ENCODE measurements around the gene LRRC55.

LRRC55 gene, protein sequence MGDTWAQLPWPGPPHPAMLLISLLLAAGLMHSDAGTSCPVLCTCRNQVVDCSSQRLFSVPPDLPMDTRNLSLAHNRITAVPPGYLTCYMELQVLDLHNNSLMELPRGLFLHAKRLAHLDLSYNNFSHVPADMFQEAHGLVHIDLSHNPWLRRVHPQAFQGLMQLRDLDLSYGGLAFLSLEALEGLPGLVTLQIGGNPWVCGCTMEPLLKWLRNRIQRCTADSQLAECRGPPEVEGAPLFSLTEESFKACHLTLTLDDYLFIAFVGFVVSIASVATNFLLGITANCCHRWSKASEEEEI

DNA sequence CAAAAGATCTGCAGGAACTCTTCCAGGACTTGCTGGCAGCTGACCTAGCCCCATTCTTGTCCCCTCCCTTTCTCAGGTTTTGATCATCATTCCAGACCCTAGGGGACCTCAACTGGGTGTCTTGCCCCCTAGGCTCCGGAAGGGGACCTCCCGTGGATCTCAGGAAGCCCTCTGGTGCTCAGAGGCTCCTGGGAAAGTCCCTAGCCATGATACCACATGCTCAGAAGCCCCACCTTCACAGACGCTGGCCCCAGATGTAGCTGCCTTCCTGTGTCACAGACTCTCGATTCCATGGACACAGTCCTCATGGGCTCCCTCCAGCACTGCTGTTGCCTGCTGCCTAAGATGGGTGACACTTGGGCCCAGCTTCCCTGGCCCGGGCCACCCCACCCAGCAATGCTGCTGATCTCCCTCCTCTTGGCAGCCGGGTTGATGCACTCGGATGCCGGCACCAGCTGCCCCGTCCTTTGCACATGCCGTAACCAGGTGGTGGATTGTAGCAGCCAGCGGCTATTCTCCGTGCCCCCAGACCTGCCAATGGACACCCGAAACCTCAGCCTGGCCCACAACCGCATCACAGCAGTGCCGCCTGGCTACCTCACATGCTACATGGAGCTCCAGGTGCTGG, at the start of gene LRRC55:
Gene LRRC55, plus strand, starts transcription at position 276 of the 628 bp plus-strand sequence. Its CDS starts 70 bp downstream, at position 346.
- no peak for DNase-seq

DNA sequence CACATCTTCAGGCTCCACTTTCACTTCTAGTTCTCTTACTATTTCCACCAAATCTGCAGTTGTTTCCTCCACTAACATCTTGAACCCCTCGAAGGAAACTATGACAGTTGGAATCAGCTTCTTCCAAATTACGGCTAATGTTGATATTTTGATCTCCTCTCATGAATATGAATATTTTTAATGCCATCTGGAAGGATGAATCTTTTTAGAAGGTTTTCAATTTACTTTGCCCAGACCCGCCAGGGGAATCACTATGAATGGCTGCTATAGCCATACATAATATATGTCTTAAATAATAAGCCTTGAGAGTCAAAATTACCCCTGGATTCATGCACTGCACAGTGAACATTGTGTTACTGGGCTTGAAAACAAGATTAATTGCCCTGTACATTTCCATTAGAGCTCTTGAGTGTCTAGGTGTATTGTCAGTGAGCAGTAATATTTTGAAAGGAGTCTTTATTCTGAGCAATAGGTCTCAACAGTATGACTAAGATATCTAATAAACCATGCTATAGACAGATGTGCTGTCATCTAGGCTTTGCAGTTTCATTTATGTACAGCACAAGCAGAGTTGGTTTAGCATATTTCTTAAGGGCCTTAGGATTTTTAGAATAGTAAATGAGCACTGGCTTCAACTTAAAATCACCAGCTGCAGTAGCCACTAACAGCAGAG, 48.3 kb upstream of the LRRC55 start:
- DNase-seq, result no peak

DNA sequence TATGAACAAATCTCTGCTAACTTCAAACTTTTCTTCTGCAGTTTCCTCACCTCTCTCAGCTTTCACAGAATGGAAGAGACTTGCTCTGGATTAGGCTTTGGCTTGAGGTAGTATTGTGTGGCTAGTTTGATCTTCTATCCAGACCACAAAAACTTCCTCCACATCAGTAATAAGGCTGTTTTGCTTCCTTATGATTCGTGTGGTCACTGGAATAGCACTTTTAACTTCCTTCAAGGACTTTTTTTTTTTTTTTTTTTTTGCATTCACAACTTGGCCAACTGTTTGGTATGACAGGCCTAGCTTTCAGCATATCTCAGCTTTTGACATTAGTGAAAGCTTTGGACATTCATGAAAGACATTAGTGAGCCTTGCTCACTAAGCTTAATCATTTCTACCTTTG, 47.5 kb upstream of the LRRC55 start:
- peak; percentile 7 for DNase-seq

DNA sequence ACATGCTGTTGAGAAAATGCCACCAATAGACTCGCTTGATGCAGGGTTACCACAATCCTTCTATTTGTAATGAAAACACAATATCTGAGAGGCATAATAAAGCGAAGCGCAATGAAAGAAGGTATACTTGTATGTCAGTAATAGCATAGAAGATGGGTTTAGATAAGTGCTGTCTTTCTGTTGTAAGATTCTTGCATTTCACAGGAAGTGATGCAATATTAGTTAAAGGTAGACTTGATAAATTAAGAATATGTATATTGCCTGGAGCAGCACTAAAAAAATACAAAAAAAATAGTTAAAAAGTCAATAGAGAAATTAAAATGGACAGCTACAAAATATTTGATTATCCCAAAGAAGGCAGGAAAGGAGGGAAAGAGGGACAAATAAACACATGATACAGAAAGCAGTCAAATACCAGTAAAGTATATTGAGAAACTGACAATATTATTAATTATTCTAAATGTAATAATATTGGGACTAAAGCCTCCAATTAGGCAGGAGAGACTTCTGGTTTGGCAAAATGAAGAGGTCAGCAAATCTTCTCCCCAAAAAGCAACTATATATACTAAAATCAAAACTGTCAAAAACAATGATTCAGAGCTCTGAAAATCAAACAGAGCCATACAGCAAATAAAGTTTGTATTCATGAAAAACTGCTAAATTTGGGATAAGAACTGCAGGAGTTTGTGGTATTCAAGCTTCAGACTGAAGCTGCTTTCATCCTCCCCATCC, 46.6 kb upstream of the LRRC55 start:
- no peak for DNase-seq

DNA sequence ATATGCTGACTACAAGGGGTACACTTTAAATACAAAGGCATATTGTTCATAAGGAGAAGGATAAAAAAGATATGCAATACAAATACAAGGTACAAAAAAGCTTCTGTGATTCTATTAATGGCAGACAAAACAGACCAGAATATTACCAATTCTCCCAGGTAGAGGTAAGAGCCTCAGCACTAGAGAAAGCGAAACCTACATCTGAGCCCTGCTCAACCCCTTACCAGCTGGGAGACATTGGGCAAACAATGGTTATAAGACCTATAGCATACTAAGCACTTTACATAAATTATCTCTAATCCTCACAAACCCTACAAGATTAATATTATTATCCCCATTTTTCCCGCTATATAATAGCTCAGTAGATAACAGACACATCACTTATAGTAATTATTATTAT, 41.2 kb upstream of the LRRC55 start:
- DNase-seq, result no peak

DNA sequence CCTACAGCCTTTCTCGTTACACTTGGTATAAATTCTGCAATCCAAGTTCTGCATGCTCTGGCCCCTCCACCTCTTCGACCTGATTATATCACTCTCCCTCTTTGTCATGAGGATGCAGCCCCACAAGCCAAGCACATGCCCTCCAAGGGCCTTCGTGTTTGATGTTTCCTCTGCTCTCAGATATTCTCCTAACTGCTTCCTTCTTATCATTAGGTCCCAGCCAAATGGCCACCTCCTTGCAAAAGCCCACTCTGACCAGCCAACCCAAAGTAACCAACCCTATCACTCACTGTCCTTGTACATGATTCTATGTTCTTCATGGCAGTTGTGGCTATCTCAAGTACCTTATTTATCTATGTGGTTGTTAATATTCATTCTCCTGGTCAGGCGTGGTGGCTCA, 38.3 kb upstream of the LRRC55 start:
- DNase-seq, result no peak

DNA sequence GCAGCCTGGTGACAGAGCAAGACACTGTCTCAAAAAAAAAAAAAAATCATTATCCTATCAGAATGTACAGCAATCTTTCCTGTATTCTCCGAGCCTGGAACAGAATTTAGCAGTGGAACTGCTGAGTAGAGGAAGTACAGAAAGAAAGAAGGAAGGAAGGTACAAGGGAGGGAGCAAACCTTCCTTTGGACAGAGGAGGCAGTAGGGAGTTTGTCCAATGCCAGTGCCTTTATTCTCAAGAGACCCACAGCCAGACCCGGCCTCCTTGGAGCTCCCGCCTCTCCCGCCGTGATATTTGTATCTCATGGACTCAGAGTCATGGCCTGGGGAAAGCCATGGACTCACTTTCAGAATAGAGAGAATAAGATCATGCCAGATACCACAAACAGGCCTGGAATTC, 37.7 kb upstream of the LRRC55 start:
- DNase-seq, result no peak

DNA sequence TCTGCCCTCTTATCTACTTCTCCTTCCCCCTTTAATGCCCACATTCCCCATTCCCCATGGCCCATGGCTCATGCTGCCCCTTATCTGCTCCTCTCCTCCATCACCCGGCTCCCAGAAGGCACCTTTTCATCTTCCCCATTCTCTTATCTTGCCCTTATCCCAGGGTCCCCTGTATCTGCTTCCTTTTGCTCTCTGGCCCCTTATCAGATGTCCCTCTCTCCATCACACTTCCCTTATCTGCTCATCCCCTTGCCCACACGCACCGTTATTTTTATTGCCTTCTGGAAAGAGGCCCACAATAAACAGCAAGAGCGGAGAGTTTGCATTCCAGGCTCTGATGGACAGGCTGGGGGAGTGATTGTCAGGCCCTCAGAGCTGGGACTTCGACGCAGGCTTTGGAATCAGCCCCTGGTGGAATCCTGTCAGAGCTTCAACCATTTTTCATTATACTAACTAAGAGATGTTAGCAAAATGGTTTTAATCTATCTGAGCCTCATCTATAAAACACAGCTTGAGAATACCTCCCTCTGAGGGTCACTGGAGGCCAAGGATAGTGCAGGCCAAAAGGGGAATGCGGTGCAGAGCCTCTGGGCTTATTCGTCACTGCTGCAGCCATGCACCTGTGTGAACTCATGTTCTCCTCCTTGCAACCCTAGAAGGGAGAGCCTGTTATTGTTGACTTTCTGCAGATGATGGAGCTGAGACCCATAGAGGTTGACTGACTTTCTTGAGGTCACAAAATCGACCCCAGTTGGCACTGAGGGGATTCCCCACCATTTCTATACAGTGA, 37.0 kb upstream of the LRRC55 start:
- no peak for DNase-seq

DNA sequence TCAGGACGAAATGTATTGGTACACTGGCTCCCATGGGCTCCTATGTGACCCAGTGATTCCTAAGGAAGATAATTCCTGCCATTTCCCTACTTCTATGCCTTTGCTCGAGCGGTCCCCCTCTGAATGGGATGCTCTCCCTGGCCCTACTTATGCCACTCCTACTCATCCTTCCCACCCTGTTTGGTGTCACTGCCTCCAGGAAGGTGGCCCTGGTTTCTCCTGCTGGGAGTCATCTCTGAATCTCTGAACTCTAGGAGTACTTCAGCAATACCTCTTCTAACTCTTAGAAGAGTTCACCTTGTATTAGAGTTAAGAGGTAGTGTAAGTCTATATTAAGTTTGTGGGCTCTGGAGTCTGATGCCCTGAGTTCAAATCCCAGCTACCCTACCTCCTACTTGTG, 35.5 kb upstream of the LRRC55 start:
- no peak for DNase-seq

DNA sequence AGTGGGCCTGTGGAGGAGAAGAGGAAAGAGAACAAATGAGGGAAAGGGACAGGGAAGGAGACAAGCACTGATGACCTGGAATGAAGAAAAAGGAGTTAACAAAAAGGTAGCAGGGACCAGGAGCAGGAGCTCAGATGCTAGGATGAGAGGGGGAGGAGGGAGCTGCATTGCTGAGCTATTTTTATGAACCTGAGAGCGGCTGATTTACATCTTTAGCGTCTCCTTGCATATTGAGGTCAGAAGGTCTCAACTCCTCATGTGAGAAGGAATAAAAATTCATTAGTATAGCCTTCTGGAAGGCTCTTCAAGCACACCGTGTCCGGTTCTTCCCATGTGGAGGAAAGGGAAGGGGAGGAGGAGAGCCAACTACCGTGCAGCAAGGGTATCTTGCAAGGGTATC, 33.1 kb upstream of the LRRC55 start:
- no peak for DNase-seq

DNA sequence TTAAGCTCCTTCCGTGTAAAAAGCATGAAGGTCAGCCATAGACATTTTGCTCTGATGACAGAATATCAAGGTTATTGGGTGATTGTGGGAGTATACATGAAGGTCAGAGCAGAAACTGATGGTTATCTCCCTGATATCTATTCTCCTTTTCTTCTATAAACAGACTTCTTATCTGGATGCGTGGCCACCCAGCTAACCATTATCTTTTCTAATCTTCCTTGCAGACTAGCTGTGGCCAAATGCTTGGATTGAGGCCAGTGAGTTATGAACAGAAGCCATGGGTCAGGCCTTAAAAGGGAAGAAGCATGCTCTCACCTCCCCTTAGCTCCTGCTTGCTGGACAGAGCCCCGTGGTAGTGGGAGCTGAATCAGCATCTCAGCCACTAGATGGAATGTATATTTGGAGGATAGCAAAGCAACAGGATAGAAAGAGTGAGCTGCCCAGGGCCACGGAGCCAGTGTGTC, 31.3 kb upstream of the LRRC55 start:
- peak; percentile 48 for DNase-seq

DNA sequence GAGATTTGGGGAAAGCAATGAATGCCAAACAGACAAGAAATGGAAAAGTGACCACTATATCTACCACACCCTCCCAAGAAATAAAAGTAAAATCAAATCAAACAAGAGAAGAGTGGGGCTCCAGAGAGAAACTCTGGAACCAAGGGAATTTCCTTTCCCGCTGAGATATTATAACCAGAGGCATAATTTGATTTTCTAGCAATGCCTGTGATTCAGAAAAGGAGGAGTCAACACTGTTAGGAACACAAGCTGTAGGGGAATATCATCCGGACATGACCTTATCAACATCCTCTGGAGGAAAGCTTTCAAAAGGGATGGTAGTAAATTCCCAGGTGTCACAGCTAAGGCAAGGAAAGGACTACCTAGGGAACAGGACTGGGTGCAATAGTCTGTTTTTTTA, 29.6 kb upstream of the LRRC55 start:
- no peak for DNase-seq

DNA sequence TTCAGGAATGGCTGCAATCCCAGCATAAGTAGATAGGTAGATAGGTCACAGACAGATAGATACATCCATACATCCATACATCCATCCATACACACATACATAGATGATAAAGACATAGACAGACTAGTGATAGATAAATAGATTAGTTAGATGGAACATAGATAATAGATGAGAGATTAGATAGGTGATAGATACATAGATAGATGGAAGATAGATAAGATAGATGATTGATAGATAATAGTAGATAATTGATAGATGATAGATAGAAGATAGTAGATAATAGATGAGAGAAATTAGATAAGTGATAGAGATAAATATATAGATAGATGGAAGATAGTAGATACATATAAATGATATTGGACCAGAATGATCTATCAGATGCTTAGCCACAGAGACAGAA, 28.3 kb upstream of the LRRC55 start:
- no peak for DNase-seq

DNA sequence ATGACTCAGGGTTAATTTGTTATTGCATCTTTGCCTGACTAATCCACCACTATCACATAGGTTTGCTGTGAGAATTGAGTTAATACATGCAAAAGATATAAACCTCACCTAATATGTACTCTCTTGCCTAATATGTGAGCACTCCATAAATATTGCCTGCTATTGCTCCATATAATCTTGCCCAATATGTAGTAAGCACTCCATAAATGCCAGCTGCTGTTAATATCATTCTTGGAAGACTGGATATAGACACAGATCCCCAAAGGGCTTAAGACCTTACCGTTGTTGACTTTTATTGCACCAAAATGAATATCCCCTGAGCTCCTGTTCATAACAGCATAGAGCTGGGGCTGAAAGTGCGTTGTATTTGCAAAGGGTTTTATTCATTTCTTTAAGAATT, 27.0 kb upstream of the LRRC55 start:
- no peak for DNase-seq

DNA sequence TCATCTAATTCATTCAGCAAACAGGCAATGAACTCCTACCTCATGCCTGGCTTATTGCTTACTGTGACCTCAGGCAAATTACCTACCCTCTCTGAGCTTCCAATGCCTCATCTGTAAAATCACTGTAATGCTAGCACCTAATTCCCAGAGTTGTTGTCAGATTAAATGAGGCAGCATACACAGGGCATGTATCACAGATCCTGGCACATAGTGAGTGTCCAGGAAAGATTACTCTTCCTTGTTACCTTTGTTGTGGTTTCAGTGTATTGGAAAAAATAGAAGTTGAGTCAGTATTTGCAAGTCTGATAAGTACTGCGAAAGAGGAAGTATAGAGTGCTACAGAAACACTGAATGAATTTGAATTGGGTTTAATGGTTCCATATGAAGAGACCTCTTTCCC, 26.4 kb upstream of the LRRC55 start:
- no peak for DNase-seq

DNA sequence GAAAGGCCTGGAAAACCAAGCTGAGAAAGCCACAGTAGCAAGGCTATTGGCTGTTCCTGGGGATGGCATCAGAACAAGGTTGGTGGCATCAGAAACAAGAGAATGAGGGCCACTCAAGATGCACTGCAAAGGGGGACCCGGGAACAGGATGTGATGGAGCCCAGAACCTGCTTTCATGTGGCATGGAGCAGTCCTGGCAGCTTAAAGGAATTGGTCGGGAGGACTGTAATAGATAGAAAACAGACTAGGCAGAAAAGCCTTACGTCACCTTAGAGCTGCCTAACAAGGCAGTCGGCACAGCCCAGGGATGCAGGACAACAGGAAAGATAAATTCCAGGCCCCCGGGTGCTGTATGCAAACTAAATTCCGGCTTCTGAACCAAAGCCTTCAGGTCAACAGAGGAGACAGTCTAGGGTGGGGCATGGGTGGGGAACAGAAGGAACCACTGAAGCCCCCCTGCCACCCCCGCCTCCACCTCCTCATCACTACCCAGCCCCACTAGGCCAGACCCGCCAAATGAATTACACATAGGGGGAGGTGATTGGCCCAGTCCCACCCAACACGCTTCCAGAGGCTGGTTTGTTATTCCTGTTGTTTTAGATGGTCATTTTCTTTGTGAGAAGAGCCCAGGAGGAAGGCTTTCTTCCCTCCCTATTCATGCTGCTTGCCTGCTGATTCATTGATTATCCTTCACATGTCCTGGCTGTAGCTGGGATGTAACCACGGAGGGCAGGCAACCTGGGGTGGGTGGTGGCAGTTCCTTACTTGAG, 25.7 kb upstream of the LRRC55 start:
- no peak for DNase-seq

DNA sequence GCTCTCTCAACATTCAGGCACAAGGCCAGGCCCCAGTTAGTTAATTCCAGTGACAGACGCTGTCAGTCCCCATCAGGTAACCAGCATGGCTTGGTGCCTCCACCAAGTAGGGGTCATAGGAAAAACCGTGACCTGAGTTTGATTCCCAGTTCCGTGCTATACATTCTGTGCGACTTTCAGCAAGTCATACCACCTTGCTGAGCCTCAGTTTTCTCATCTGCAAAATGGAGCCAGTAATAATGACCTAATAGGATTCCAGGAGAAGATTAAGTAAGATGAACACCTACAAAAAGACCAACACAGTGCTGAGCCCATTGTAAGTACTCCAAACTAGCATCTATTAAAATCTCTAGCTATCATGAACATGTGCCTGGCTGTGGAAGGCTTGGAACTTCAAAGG, 24.8 kb upstream of the LRRC55 start:
- no peak for DNase-seq

DNA sequence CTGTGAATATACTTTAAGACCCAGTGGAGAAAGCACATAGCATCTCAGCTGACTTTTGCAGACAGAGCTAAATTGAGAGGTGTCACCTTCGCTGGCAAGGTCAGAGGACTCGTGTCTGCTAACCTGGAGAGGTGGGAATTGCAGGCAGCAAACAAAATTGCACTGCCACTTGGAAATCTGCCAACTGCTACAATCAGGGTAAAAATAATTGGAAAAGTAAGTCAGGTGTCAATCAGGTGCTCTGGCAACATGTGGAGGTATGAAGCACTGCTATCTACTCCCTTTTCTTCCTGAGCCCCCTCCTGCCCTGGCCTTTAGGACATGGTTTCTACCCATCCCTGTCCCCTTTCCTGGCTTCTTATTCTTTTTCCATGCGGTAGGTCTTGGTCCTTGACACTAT, 24.1 kb upstream of the LRRC55 start:
- DNase-seq, result no peak

DNA sequence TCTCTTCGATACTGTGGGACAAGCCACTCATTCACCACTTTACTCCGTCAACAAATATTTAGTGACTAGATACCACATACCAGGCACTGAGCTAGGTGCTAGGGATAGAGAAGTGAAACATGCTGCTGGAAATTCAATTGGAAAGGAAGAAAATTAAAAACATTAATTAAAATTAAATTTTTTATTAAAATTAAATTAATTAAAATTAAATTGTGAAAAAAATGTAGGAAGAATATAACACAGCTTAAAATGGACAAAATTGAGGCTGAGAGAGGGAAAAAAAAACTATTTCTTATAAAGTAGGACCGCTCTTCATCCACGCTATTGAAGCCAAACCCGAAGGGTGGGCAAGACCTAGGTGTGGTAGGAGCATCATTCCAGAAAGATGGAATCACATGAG, 23.6 kb upstream of the LRRC55 start:
- no peak for DNase-seq

DNA sequence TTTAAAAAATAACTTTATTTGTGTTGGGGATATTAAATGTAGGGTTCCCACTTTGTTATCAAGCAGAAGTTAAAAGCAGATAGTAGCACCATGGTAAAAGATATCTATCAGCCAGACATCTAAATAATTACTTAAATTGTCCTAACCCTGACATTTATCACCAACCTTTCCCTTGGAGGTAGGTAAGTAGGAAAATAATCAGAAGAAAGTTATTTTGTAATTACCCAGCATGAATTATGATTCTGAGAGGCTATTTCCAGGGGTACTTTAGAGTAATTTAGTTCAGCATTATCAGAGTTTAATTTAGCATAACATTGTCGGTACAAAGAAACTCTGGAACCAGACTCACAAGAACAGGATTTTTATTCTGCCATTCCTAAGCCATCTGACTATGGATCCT, 23.2 kb upstream of the LRRC55 start:
- no peak for DNase-seq

DNA sequence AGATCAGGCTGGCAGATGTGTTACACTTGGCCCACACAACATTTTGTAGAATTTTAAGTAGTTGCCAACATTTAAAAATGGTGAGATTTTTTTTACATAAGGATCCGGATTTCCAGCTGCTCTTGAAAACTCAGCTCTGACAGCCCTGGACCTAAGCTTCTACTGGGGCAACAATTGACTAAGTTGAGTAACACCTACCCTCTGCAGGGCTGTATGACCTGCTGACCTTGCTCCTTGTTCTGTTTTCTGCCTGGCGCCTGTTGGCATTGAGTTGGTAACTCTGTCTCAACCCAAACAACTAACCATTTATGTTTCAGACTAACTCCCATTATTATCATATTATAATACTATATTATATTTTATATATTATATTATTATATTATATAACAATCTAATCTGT, 21.1 kb upstream of the LRRC55 start:
- DNase-seq, result no peak

DNA sequence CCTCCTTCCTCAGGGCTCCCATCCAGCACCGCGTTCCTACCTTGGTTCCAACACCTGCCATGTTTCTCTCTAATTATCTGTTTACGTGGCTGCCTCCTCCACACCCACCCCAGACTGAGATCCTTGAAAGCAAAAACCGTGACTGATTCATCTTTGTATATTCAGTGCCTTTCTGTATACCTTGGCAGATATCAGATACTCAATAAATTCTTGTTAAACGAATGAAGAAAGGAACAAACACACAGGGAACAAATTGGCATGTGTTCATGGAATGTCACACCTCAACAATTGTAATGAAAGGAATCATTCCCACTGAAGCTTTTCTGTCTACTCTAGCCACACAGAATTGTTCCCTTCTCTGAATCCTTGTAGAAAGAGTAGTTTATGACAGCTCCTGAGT, 20.4 kb upstream of the LRRC55 start:
- no peak for DNase-seq
